AG04450 (cell line): ENCODE measurements around the gene GGT5. TPM values are rescaled to one million over a fixed set of nuclear protein-coding genes. Genes with fewer than 3 reads are reported as not detected.

Source experiments
- CTCF ChIA-PET: fragments of 300-600, 350-600 bp; formaldehyde crosslinking; extraction: SDS; loops from one replicate; lab custom pipeline; 2022; ENCODE audit warnings: antibody characterized with exemption, inconsistent platforms; lab: Charles Lee
- POLR2A ChIA-PET: fragments of 350-600 bp; formaldehyde crosslinking; extraction: SDS; loops from one replicate; lab custom pipeline; 2021; ENCODE audit warnings: antibody characterized with exemption, inconsistent platforms; lab: Yijun Ruan, JAX
- DNase-seq: peaks from one replicate; pipeline ENCODE4 v3.0.0-alpha.2; 2011; ENCODE audit warnings: low read depth, low spot score
- H3K27ac ChIP-seq: one replicate; pipeline ENCODE4 v1.5.1; 2012; ENCODE audit warnings: low read depth, low read length, control low read depth
- H3K27me3 ChIP-seq: one replicate; pipeline ENCODE4 v1.6.0; 2012; ENCODE audit warnings: low read length; ENCODE audit not compliant: control insufficient read depth, insufficient read depth
- H3K4me3 ChIP-seq: 2 replicates; pipeline ENCODE4 v1.5.1; 2011; ENCODE audit warnings: mild to moderate bottlenecking, low read depth, low read length, control low read depth
- H3K9me3 ChIP-seq: 2 replicates; pipeline ENCODE4 v1.5.1; 2012; ENCODE audit warnings: low read length; ENCODE audit not compliant: control insufficient read depth, insufficient read depth
- polyA plus RNA-seq: library from polyadenylated mRNA; depleted of rRNA; stranded (reverse); fragments of >200 nt; gene quantifications from 2 replicates; pipeline ENCODE4 v1.2.3, GENCODE V29; 2011
- TF ChIP-seq, protein P1 (sequence below): IDR thresholded peaks from 2 replicates; pipeline ENCODE4 v1.5.1; 2011; ENCODE audit warnings: low read depth, low read length, control low read depth, inconsistent platforms

Gene GGT5
- polyA plus RNA-seq, 1 experiment = 4.4 TPM

- TF ChIP-seq, protein P1, sequence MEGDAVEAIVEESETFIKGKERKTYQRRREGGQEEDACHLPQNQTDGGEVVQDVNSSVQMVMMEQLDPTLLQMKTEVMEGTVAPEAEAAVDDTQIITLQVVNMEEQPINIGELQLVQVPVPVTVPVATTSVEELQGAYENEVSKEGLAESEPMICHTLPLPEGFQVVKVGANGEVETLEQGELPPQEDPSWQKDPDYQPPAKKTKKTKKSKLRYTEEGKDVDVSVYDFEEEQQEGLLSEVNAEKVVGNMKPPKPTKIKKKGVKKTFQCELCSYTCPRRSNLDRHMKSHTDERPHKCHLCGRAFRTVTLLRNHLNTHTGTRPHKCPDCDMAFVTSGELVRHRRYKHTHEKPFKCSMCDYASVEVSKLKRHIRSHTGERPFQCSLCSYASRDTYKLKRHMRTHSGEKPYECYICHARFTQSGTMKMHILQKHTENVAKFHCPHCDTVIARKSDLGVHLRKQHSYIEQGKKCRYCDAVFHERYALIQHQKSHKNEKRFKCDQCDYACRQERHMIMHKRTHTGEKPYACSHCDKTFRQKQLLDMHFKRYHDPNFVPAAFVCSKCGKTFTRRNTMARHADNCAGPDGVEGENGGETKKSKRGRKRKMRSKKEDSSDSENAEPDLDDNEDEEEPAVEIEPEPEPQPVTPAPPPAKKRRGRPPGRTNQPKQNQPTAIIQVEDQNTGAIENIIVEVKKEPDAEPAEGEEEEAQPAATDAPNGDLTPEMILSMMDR = no peak
- H3K9me3 ChIP-seq = peaks cover 25% of the 10 kb centered on the region
- CTCF ChIA-PET = interaction anchor here (0.5 to 0.6 kb wide), 2 partner anchors 36 to 337 kb away, joined by 3 to 4 read pairs; no protein-coding TSS in a partner anchor
- no peaks in the 10 kb centered on the region for H3K27me3 ChIP-seq
- H3K27ac ChIP-seq = no peak overlapping the region
- no peak for DNase-seq
- no peak overlapping the region for H3K4me3 ChIP-seq
- POLR2A ChIA-PET = no interaction called here
Observed at GRCh38 chr22:24225951-24226350, 18.9 kb downstream of the GGT5 start.

DNA sequence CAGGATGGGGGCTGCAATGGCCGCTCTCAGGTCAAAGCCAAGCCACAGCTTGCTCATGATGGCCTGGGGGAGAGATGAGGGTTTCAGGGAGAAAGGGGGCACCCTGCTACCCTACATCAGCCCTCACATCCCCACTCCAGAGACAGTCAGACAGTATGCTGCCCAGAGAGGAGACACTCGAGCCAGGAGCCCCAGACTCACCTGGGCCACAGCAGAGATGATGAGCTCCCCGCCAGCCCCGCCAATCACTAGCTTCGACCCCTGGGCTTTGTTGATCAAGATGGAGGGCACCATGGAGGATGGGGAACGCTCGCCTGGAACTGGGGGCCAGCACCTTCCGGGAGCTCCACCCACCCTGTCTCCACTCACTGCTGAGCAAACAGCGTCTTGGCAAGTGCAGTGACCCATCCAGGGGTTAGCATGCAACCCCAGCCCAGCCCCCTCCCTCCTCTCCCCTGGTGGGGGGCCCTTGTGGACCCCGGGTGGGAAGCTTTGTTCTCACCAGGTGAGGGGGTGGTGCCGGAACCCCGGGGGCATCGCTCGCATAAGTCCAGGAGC, 19.8 kb downstream of the GGT5 start:
- POLR2A ChIA-PET = no interaction called here
- CTCF ChIA-PET = interaction anchor here (0.5 to 0.6 kb wide), 2 partner anchors 35 to 336 kb away, joined by 3 to 4 read pairs; no protein-coding TSS in a partner anchor
- TF ChIP-seq, protein P1 = no peak

GRCh38 chr22:24224468-24224867, 20.4 kb downstream of the GGT5 start:
- Histone ChIP-seq H3K27me3 (no peaks in the 10 kb centered on the region), H3K4me3 (no peak overlapping the region), H3K9me3 (peaks cover 25% of the 10 kb centered on the region), H3K27ac (no peak overlapping the region)
- no peak for DNase-seq
- ChIA-PET POLR2A (no interaction called here), CTCF (interaction anchor here (0.5 kb wide), 1 partner anchor 28 kb away, joined by 3 read pairs; no protein-coding TSS in a partner anchor)
- TF ChIP-seq, protein P1 = no peak

More for the DNA sequence above, 19.8 kb downstream of the GGT5 start:
- H3K4me3 ChIP-seq = no peak overlapping the region
- DNase-seq = no peak
- H3K27ac ChIP-seq = no peak overlapping the region
- H3K27me3 ChIP-seq = no peaks in the 10 kb centered on the region
- H3K9me3 ChIP-seq = peaks cover 25% of the 10 kb centered on the region

GRCh38 chr22:24219750-24220149, 25.1 kb downstream of the GGT5 start:
- Histone ChIP-seq H3K9me3 (peaks cover 11% of the 10 kb centered on the region), H3K27ac (no peak overlapping the region), H3K27me3 (no peaks in the 10 kb centered on the region), H3K4me3 (no peak overlapping the region)
- DNase-seq = no peak
- TF ChIP-seq, protein P1 = no peak
- ChIA-PET POLR2A (interaction anchor here (0.6 kb wide), 1 partner anchor 321 kb away, joined by 3 read pairs; no protein-coding TSS in a partner anchor), CTCF (no interaction called here)

DNA sequence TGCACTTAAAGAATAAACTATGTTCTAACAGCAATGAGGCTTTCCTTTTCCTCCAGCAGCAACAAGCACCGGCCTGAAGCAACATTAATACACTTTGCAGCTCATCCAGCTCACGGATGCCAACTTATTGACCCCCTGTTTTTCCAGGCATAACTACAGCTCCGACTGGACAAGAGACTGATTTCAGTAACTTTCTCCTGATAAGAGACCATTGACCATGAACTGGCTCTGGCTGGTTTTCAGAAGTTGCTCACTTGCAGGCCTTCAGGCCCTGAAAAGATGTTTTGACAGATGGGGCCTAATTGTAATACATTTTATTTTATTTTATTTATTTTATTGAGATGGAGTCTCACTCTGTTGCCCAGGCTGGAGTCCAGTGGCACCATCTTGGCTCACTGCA, 27.5 kb downstream of the GGT5 start:
- TF ChIP-seq, protein P1 = no peak
- Histone ChIP-seq H3K4me3 (no peak overlapping the region), H3K27me3 (no peaks in the 10 kb centered on the region), H3K27ac (no peak overlapping the region), H3K9me3 (peaks cover 7% of the 10 kb centered on the region)
- POLR2A ChIA-PET = no interaction called here
- DNase-seq = no peak
- CTCF ChIA-PET = interaction anchor here (1.3 kb wide), 1 partner anchor 14 kb away, joined by 4 read pairs; no protein-coding TSS in a partner anchor
